Measurements from ENCODE around the gene ZNF764.
"Not testable (repeated sequence)": the region's sequence is repeated elsewhere in the genome, so short reads cannot be mapped to it uniquely, and the experiment has no call there.

The ZNF764 gene

GRCh38 chr16:30557957-30558788 lies at the start of gene ZNF764:
Gene ZNF764 (minus strand): TSS chr16:30558374. CDS start chr16:30558182, 192 bp downstream.
- peak; percentile 91 for DNase-seq (ENCODE audit: low read depth)

DNA sequence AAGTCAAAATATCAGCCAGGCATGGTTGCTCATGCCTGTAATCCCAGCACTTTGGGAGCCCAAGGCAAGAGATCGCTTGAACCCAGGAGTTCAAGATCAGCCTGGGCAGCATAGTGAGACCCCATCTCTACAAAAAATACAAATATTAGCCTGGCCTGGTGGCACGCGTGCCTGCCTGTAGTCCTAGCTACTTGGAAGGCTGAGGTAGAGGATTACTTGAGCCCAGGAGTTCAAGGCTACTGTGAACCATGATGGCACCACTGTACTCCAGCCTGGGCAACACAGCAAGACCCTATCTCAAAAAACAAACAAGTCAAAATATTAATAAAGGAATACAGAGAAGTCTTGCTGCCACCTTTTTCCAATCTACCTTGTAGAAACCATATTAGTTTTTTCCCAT lies 47.8 kb upstream of the ZNF764 start:
- no peak for DNase-seq (ENCODE audit: low read depth)

- no peak for DNase-seq (ENCODE audit: low read depth)
Measured at GRCh38 chr16:30605158-30605557, 47.0 kb upstream of the ZNF764 start.

DNA sequence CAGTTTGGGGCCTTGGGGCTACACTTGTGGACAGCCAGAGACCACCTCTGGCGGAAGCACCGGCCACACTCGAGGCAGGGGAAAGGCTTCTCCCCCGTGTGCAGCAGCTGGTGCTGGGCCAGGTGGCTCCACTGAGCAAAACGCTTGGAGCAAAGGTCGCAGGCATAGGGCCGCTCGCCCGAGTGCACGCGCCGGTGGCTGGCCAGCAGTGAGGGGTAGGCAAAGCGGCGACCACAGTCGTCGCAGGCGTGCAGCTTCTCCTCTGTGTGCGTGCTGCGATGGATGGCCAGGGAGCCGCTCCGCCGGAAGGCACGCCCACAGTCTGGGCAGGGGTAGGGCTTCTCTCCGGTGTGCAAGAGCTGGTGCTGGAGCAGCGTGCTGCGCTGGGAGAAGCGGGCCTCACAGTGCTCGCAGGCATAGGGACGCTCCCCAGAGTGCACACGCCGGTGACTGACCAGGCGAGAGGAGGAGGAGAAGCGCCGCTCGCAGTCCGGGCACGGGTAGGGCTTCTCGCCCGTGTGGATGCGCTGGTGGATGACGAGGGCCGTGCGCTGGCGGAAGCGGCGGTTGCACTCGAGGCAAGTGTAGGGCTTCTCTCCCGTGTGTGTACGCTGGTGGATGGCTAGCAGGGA lies 46.3 kb upstream of the ZNF764 start:
- no peak for DNase-seq (ENCODE audit: low read depth)

GRCh38 chr16:30603945-30604315 lies 45.8 kb upstream of the ZNF764 start:
- no peak for DNase-seq (ENCODE audit: low read depth)

DNA sequence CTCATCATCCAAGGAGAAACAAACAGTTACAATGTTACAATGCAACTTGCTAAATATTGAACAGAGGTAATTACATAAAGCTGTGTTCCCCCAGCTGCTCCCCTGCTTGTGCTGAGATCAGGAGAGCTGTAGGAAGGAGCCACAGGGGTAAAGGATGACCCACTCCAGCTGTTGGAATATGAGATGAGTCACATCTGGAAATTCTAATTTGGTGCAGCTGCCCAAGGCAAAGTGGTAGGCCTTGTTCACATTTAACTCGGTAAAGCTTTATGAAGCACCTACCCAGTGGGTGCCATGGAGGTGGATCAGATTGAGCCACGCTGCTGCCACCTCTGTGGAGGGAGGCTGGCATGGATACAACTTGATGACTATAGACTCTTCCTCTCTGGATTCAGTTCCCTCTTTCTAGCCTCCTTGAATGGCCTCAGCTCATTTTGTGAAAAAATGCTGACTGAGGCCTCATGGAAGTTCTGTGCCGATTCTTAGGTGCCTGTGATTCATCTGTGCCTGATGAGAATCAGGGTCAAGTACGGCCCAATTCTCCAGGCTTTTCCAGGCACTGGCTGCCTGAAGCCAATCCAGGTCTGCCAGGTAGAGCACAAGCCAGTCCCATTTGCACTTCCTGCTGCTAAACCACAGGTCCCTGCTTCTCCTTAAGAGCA lies 44.6 kb upstream of the ZNF764 start:
- DNase-seq (ENCODE audit: low read depth): no peak

- no peak for DNase-seq (ENCODE audit: low read depth)
Measured at GRCh38 chr16:30601966-30602365, 43.8 kb upstream of the ZNF764 start.

DNA sequence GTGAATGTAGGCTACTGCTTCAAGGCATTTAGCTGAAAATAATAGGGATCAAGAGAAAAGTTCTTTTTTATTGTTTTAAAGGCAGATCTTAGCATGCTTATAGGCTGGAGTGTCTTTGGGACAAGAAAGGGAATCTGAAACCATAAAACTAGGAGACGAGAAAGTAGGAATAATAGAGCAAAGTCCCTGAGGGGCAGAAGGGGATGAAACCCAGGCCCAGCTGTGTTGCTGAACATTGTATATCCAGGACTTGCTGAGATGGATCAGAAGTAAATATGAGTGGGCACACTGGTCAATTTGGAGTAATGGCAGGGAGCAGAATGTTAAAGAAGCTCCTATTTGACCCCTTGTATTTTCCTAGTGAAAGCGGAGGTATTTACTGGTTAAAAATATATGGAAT lies 42.8 kb upstream of the ZNF764 start:
- no peak for DNase-seq (ENCODE audit: low read depth)

- DNase-seq (ENCODE audit: low read depth): no peak
Measured at GRCh38 chr16:30600215-30600614, 42.0 kb upstream of the ZNF764 start.

GRCh38 chr16:30592871-30593270 lies 34.7 kb upstream of the ZNF764 start:
- DNase-seq (ENCODE audit: low read depth): no peak

- DNase-seq (ENCODE audit: low read depth): not testable (repeated sequence)
Measured at GRCh38 chr16:30590869-30591268, 32.7 kb upstream of the ZNF764 start.

- not testable (repeated sequence) for DNase-seq (ENCODE audit: low read depth)
Measured at GRCh38 chr16:30589582-30589981, 31.4 kb upstream of the ZNF764 start.

GRCh38 chr16:30588651-30589050 lies 30.5 kb upstream of the ZNF764 start:
- no peak for DNase-seq (ENCODE audit: low read depth)

- DNase-seq (ENCODE audit: low read depth): peak; percentile 83
Measured at GRCh38 chr16:30585400-30586191, 27.4 kb upstream of the ZNF764 start, which contains the start of gene ZNF785. Gene ZNF785 (minus strand): TSS chr16:30585697. CDS start chr16:30585611, 86 bp downstream.

DNA sequence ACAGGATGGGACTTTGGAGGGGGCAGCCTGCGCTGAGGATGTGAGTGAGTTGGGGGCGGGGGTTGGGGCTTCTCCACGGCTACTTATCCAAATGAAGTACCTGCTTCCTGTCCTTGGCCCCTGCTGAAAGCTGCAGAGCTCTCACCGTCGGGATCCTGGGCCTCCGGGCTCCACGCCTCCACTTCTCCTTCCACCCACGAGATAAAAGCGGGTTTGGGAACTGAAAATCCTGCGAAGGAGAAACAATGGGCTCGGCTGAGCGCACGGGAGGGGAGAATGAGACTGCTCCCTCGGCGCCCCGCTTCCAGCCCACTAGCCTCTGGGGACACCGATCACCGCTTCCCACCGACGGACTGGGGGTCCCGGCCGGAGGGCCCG lies 26.8 kb upstream of the ZNF764 start:
- no peak for DNase-seq (ENCODE audit: low read depth)

DNA sequence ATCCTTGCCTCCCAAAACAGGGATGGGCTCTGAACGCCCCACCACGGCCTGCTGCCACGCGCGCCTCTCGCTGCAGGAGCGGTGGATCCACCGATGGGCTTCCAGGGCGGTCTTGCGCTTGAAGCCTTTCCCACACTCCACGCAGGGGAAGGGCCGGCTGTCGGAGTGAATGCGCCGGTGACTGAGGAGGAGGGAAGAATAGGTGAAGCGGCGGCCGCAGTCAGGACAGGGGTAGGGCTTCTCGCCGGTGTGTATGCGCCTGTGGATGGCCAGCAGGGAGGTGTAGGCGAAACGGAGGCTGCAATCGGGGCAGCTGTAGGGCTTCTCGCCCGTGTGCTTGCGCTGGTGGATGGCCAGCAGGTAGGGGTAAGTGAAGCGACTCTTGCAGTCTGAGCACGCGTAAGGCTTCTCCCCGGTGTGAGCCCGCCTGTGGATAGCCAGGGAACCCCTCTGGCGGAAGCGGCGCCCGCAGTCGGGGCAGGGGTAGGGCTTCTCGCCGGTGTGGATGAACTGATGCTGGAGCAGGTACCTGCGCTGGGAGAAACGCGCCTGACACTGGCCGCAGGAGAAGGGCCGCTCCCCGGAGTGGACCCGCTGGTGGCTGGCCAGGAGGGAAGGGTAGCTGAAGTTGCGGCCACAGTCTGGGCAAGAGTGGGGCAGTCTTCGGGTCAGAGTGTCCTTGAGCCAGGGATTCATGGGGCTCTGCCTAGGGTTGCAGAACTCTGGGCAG lies 24.6 kb upstream of the ZNF764 start:
- no peak for DNase-seq (ENCODE audit: low read depth)

- no peak for DNase-seq (ENCODE audit: low read depth)
Measured at GRCh38 chr16:30581457-30581856, 23.3 kb upstream of the ZNF764 start.

GRCh38 chr16:30574678-30575077 lies 16.5 kb upstream of the ZNF764 start:
- no peak for DNase-seq (ENCODE audit: low read depth)

GRCh38 chr16:30571445-30572322 lies 13.5 kb upstream of the ZNF764 start, which contains the start of gene ZNF688:
Gene ZNF688 (minus strand): TSS chr16:30571714. CDS start chr16:30571629, 85 bp downstream.
- peak; percentile 87 for DNase-seq (ENCODE audit: low read depth)

All from stimulated activated CD8-positive, alpha-beta memory T cell treated with anti-CD3 and anti-CD28 coated beads, Interleukin-7, amount 100 ng/mL, for 24 hours (primary cell).